Left lung (tissue), 10 donors: Measurements from ENCODE around the gene MACROD2. TPM values are rescaled to one million over a fixed set of nuclear protein-coding genes. Genes with fewer than 3 reads are reported as not detected.

Experiments used
- ATAC-seq: fragments of 200-7000 bp; cut with Tn5 transposase; one replicate; pipeline ENCODE4 v1.9.1; 2020; ENCODE audit warnings: moderate library complexity
- DNase-seq, 4 donors: peaks; one replicate each; pipeline ENCODE4 v3.0.0-alpha.2; 2013 to 2020
- H3K27ac ChIP-seq, 2 donors: fragments of 200-600 bp; sonication (generic) in 1 of 2; one replicate each; pipeline versions ENCODE4 v1.5.0 to v1.8.0; 2020 to 2021
- H3K27me3 ChIP-seq, 2 donors: fragments of 200-600 bp; sonication (generic) in 1 of 2; one replicate each; pipeline versions ENCODE4 v1.5.0 to v1.8.0; 2020 to 2021
- H3K36me3 ChIP-seq, 2 donors: fragments of 200-600 bp; sonication (generic) in 1 of 2; one replicate each; pipeline versions ENCODE4 v1.5.0 to v1.8.0; 2020 to 2021
- H3K4me1 ChIP-seq, 2 donors: fragments of 200-600 bp; one replicate each; pipeline ENCODE4 v1.8.0; 2021
- H3K4me3 ChIP-seq, 2 donors: fragments of 200-600 bp; sonication (generic) in 1 of 2; one replicate each; pipeline versions ENCODE4 v1.5.0 to v1.8.0; 2020 to 2021; ENCODE audit warnings: mild to moderate bottlenecking in 1 of 2
- H3K9me3 ChIP-seq, 2 donors: fragments of 200-600 bp; sonication (generic) in 1 of 2; one replicate each; pipeline versions ENCODE4 v1.5.0 to v1.8.0; 2020 to 2021
- intact Hi-C, 2 donors: fragments of 100-400 bp; cut with DNase I; formaldehyde crosslinking; loops; one replicate each; pipeline versions ENCODE4 v1.11.2 to v1.14.2; 2022
- polyA plus RNA-seq, 6 donors: library from polyadenylated mRNA; unstranded; fragments of 120-200 nt; gene quantifications; one replicate each; pipeline ENCODE4 v1.2.1, GENCODE V29; 2013; ENCODE audit not compliant: insufficient read length in 6 of 6
- total RNA-seq, 2 donors: library from RNA; stranded (reverse); fragmentation: NEBNext Ultra II Directional; extraction: Animal tissue kit (Norgen Biotek cat#: 25700); gene quantifications; one replicate each; pipeline ENCODE4 v1.2.1, GENCODE V29; 2021
- TF ChIP-seq, protein P1 (sequence below), 2 donors: fragments of 200-600 bp; sonication (generic) in 1 of 2; IDR thresholded peaks; one replicate each; pipeline versions ENCODE4 v1.5.0 to v1.8.0; 2021; ENCODE audit warnings: antibody characterized with exemption in 2 of 2
- donor health status: DM: no; HTN: yes; CAD: no.
- donor health status: DM: no; HTN: no; CAD: no.

Gene MACROD2
- total and polyA plus RNA-seq, 8 donors: 6.1 to 23.6 (median 8.9) TPM

DNA sequence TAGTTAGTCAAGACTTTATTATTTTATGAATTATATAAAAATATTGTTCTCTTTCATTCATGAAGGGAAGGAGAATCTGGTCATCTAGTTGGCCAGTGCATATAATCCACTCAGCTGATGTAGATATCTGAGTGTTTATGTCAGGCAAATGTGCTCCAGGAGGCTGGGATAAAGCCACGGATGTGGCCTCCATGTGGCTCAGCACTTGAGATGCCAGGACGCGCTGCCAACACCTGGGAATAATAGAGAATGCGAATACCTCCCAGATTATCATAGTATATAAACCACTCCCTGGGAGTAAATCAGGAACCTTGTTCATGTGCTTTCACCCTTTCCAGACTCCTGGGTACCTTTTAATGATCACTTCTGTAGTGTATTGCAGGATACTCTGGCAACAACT, 1571.9 kb downstream of the MACROD2 start:
- H3K27ac ChIP-seq: no peak overlapping the region
- no peaks in the 10 kb centered on the region for H3K27me3 ChIP-seq
- intact Hi-C loops: no loop called here
- DNase-seq (no peak), ATAC-seq (no peak)
- TF ChIP-seq, protein P1, sequence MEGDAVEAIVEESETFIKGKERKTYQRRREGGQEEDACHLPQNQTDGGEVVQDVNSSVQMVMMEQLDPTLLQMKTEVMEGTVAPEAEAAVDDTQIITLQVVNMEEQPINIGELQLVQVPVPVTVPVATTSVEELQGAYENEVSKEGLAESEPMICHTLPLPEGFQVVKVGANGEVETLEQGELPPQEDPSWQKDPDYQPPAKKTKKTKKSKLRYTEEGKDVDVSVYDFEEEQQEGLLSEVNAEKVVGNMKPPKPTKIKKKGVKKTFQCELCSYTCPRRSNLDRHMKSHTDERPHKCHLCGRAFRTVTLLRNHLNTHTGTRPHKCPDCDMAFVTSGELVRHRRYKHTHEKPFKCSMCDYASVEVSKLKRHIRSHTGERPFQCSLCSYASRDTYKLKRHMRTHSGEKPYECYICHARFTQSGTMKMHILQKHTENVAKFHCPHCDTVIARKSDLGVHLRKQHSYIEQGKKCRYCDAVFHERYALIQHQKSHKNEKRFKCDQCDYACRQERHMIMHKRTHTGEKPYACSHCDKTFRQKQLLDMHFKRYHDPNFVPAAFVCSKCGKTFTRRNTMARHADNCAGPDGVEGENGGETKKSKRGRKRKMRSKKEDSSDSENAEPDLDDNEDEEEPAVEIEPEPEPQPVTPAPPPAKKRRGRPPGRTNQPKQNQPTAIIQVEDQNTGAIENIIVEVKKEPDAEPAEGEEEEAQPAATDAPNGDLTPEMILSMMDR (IDR thresholded peaks at IDR 0.05): no peak
- H3K4me3 ChIP-seq: no peak overlapping the region
- no peaks in the 10 kb centered on the region for H3K36me3 ChIP-seq
- no peaks in the 10 kb centered on the region for H3K9me3 ChIP-seq
- H3K4me1 ChIP-seq: no peaks in the 10 kb centered on the region

DNA sequence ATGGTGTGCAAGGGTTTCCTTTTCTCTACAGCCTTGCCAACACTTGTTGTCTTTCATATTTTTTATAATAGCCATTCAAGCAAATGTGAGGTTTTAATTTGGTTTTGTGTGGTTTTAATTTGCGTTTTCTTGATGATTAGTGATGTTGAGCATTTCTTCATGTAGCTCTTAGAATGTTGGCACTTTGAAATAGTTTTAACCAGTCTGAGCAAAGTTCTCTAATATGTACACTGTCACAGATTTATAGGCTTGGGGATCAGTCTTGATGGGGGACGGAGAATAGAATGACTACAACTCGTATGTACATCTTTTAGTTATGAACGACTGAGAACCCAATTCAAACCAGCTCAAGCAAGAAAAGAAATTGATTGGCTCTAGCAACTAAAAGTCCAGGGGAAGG, 1574.8 kb downstream of the MACROD2 start:
- Histone ChIP-seq H3K9me3 (no peaks in the 10 kb centered on the region), H3K36me3 (no peaks in the 10 kb centered on the region), H3K27ac (no peak overlapping the region), H3K4me3 (no peak overlapping the region), H3K4me1 (no peaks in the 10 kb centered on the region), H3K27me3 (no peaks in the 10 kb centered on the region)
- DNase-seq (no peak), ATAC-seq (no peak)
- intact Hi-C loops: no loop called here
- TF ChIP-seq, protein P1 (IDR thresholded peaks at IDR 0.05): no peak

DNA sequence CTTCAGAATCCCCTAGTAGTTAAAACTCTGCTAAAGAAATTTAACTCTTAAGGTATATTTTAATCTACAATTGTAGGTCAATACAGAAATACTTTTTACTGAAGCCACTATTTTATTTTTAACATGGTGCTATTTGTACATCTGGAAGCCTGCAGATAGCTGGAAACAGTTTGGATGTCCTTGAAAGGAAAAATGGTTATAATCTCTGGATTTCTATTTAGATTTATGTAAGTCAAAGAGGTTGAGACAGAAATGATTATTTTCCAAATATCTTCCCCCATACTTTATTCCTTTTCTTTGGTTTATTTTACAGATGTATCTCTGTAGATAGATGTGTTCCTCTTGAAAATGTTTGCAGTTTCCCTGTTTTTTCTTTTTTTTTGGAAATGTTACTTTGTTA, 1575.7 kb downstream of the MACROD2 start:
- Histone ChIP-seq H3K36me3 (no peaks in the 10 kb centered on the region), H3K27ac (no peak overlapping the region), H3K9me3 (no peaks in the 10 kb centered on the region), H3K27me3 (no peaks in the 10 kb centered on the region), H3K4me1 (no peaks in the 10 kb centered on the region), H3K4me3 (no peak overlapping the region)
- no peak for DNase-seq
- no peak for ATAC-seq
- intact Hi-C loops: no loop called here
- TF ChIP-seq, protein P1 (IDR thresholded peaks at IDR 0.05): no peak

DNA sequence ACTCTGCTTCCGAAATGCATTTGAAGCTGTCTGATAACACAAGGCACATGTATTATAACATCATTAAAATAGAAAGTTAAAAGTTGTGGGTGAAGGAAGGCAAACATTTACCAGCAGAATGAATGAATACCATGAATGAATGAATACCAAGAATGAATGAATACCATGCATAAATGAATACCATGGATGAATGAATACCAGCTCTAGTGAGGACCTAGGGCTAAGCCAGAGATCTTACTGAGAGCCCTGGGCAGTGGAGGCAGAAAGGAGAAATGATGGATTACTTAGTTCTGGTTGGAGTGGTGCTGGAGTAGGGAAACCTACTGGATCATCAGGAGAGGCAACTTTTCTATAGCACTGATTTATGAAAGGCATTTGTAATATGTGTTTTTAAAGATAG, 1579.9 kb downstream of the MACROD2 start:
- intact Hi-C loops: no loop called here
- H3K27me3 ChIP-seq: no peaks in the 10 kb centered on the region
- H3K36me3 ChIP-seq: no peaks in the 10 kb centered on the region
- no peak overlapping the region for H3K27ac ChIP-seq
- no peak for DNase-seq
- no peak for ATAC-seq
- H3K9me3 ChIP-seq: no peaks in the 10 kb centered on the region
- no peaks in the 10 kb centered on the region for H3K4me1 ChIP-seq
- TF ChIP-seq, protein P1 (IDR thresholded peaks at IDR 0.05): no peak
- H3K4me3 ChIP-seq: no peak overlapping the region

DNA sequence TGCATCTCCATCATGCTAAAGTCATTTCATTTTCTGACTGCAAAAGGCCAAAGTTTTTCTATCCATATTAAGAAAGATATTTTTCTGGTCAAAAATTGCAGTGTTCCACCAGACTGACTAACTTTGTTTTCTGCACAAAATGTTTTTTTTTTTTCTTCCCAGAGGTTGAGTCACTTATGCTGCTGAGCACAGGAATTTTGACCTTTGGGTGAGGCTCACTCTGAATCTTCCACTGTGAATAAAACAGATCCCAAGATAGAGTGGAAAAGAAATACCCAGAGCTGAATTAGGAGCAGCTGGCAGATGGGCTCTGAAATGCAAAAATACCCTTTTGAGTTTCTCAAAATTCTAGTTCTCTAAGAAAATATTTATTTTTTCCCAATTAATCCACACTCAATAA, 1581.1 kb downstream of the MACROD2 start:
- ATAC-seq (no peak), DNase-seq (no peak)
- H3K27ac ChIP-seq: no peak overlapping the region
- H3K9me3 ChIP-seq: no peaks in the 10 kb centered on the region
- H3K27me3 ChIP-seq: no peaks in the 10 kb centered on the region
- H3K4me1 ChIP-seq: no peaks in the 10 kb centered on the region
- intact Hi-C loops: no loop called here
- H3K4me3 ChIP-seq: no peak overlapping the region
- TF ChIP-seq, protein P1 (IDR thresholded peaks at IDR 0.05): no peak
- no peaks in the 10 kb centered on the region for H3K36me3 ChIP-seq
